ENCODE results near the gene IFT122.
"Not testable (repeated sequence)": the region's sequence is repeated elsewhere in the genome, so short reads cannot be mapped to it uniquely, and the experiment has no call there.

Gene IFT122, protein sequence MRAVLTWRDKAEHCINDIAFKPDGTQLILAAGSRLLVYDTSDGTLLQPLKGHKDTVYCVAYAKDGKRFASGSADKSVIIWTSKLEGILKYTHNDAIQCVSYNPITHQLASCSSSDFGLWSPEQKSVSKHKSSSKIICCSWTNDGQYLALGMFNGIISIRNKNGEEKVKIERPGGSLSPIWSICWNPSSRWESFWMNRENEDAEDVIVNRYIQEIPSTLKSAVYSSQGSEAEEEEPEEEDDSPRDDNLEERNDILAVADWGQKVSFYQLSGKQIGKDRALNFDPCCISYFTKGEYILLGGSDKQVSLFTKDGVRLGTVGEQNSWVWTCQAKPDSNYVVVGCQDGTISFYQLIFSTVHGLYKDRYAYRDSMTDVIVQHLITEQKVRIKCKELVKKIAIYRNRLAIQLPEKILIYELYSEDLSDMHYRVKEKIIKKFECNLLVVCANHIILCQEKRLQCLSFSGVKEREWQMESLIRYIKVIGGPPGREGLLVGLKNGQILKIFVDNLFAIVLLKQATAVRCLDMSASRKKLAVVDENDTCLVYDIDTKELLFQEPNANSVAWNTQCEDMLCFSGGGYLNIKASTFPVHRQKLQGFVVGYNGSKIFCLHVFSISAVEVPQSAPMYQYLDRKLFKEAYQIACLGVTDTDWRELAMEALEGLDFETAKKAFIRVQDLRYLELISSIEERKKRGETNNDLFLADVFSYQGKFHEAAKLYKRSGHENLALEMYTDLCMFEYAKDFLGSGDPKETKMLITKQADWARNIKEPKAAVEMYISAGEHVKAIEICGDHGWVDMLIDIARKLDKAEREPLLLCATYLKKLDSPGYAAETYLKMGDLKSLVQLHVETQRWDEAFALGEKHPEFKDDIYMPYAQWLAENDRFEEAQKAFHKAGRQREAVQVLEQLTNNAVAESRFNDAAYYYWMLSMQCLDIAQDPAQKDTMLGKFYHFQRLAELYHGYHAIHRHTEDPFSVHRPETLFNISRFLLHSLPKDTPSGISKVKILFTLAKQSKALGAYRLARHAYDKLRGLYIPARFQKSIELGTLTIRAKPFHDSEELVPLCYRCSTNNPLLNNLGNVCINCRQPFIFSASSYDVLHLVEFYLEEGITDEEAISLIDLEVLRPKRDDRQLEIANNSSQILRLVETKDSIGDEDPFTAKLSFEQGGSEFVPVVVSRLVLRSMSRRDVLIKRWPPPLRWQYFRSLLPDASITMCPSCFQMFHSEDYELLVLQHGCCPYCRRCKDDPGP

GRCh38 chr3:129439817-129440617, at the start of gene IFT122, which contains the start of gene MBD4:
Gene IFT122 (plus strand): TSS chr3:129440224. CDS start chr3:129440331, 107 bp downstream.
Gene MBD4 (minus strand): TSS chr3:129439948. CDS start chr3:129439833, 115 bp downstream.
- ChIA-PET POLR2A (interaction anchor here (0.6 to 2.6 kb wide), 22 partner anchors 9 to 160 kb away, joined by 3 to 15 read pairs (median 4); partner anchors contain the start of gene EFCAB12), CTCF (interaction anchor here (0.6 to 2.0 kb wide), 3 partner anchors 40 to 107 kb away, joined by 3 to 6 read pairs (median 3); no protein-coding TSS in a partner anchor)
- DNase-seq (ENCODE audit: extremely low spot score), result peak; percentile 97
- TF ChIP-seq PKNOX1 (IDR thresholded peaks at IDR 0.05) (peak; percentile 8; the same call in 1 of the 2 replicates), FOXA1 (IDR thresholded peaks at IDR 0.05) (no peak), L3MBTL2 (conservative IDR thresholded peaks at IDR 0.05) (peak; percentile 71)

DNA sequence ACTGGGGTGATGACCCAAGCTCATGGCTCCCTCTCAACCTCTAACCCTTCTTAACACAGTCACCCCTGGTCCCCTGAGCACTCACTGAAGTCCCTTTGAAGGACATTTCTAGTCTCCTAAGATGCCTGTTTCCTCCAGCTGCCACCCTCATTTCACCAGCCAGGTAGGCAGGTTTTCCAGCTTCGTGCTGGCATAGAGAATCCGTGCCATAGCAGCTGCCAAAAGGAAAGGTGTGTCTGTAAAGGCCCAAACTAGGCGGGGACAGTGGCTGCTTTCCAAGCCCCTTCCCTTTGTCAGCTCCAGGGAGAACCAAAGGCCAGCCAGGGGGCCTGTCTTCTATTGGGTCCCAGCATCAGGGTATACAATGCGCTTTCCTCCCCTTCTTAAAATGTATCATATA, 48.4 kb upstream of the IFT122 start:
- CTCF ChIA-PET; DNase-seq (ENCODE audit: extremely low spot score): not testable (repeated sequence)
- POLR2A ChIA-PET, result interaction anchor here (0.7 kb wide), 1 partner anchor 20 kb away, joined by 3 read pairs; no protein-coding TSS in a partner anchor

DNA sequence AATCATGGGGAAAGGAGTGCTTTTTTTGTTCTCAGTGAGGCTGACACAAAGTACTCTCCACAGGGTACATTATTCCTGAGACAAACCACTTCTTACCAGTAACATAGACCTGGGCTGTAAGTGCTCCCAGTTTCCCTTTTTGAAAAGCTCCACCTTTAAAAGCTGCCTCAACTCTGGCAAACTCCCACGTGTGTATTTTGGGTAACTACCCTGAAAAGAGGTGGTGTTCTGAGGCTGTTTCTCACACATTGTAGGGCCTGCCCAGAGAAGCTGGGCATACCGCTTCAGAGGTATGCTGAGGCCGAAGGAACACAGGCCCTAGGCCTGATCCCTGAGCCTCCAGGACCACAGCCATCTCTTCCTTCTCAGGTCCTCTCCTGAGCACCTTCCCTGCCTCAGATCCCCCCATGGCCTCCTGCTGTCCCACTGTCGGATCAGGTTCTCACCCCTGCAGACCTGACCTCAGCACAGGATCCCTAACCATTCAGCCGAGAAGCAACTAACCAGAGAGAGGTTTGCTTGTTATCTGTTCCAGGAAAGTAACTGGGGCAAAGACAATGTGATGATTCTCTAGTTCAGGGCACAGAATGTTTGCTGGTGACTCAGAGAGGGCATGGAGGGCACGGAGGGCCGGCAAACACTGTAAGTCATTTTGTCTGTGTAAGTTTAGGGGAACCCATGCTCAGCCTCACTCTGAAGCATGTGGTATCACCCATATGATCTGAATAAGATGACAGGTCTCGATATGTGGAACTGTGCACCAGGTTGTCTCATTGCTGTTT, 47.7 kb upstream of the IFT122 start:
- DNase-seq (ENCODE audit: extremely low spot score); CTCF ChIA-PET; POLR2A ChIA-PET: not testable (repeated sequence)

DNA sequence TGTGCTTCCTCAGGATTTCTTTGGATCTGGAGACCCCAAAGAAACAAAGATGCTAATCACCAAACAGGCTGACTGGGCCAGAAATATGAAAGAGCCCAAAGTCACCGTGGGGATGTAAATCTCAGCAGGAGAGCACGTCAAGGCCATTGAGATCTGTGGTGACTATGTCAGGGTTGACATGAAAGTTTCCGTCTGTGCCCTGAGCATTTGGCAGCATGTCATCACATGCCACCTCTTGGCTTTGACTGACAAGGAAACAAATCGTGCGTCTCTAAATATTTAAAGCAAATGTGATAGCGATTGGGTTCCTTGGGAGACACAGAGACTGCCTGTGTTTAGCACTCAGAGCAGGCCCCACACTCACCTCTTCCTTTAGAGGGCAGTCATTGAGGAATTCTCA, 46.8 kb upstream of the IFT122 start:
- ChIA-PET CTCF (no interaction called here), POLR2A (no interaction called here)
- TF ChIP-seq SP1 (IDR thresholded peaks at IDR 0.05) (no peak), FOXK2 (IDR thresholded peaks at IDR 0.05) (no peak), TARDBP (IDR thresholded peaks at IDR 0.05) (no peak)
- DNase-seq (ENCODE audit: extremely low spot score), result no peak

DNA sequence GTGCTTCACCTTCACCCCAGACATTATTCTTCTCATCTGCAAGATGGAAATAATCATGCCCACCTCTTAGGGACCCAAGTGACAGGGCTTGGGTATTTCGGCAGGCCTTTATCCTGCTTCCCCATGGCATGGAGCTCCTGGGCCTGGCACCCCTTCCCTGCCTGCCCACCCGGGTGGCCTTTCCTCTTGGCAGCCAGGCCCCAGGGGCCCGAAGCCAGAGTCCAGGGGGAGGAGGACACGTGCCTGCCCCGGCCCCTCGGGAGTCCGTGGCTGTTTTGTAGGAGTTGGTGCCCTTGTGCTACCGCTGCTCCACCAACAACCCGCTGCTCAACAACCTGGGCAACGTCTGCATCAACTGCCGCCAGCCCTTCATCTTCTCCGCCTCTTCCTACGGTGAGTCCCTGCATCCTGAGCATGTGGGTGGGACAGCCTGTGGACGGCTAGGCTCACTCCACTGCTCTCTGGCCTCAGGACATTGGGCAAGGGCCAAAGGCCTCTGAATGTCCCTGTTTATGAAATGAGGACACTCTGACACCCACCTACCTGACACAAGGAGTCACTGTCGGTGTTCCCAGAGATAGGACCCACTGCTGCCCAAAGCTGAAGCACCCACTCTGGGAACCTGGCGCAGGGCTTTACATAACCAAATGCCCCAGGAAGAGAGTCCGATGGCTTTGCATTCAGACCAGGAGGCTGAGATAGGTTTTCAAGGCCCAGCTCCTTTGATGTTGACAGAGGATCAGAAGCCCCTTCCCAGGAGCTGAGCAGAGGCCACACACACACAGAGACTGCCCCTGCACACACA, 46.1 kb upstream of the IFT122 start:
- DNase-seq (ENCODE audit: extremely low spot score); POLR2A ChIA-PET; CTCF ChIA-PET: not testable (repeated sequence)

DNA sequence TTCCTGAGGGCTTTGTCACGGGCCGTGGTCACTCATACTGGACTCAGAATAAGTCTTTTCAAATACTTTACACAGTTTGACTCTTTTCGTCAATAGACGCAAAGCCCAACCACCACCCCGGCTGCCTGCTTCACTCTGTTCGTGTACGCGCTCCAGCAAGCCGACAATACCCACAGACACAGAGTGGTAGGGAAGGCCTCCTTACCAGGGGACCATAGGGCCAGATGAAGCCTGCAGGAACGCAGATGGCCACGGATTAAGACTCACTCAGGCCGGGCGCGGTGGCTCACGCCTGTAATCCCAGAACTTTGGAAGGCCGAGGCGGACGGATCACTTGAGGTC, 41.2 kb upstream of the IFT122 start:
- TF ChIP-seq HDGF (IDR thresholded peaks at IDR 0.05; ENCODE audit: borderline replicate concordance) (no peak), FOXK2 (IDR thresholded peaks at IDR 0.05) (no peak), ELF4 (IDR thresholded peaks at IDR 0.05) (no peak), L3MBTL2 (conservative IDR thresholded peaks at IDR 0.05) (no peak), LEF1 (IDR thresholded peaks at IDR 0.05; ENCODE audit: borderline replicate concordance) (no peak), BHLHE40 (IDR thresholded peaks at IDR 0.05; ENCODE audit: borderline replicate concordance) (no peak), ZNF384 (IDR thresholded peaks at IDR 0.05) (no peak), FOXM1 (IDR thresholded peaks at IDR 0.05; ENCODE audit: borderline replicate concordance) (no peak), FOXA1 (IDR thresholded peaks at IDR 0.05) (no peak), SUZ12 (IDR thresholded peaks at IDR 0.05) (no peak), CTBP1 (IDR thresholded peaks at IDR 0.05; ENCODE audit: borderline replicate concordance) (no peak), NFRKB (IDR thresholded peaks at IDR 0.05) (no peak)
- ChIA-PET POLR2A (interaction anchor here (0.7 kb wide), 1 partner anchor 41 kb away, joined by 3 read pairs; the partner anchor contains the start of genes IFT122 and MBD4), CTCF (no interaction called here)

More for the DNA sequence above, 41.2 kb upstream of the IFT122 start:
- DNase-seq (ENCODE audit: extremely low spot score), result peak; percentile 41

All from HEK293T (cell line).